ENCODE results near the gene CCDC200.

Gene CCDC200

DNA sequence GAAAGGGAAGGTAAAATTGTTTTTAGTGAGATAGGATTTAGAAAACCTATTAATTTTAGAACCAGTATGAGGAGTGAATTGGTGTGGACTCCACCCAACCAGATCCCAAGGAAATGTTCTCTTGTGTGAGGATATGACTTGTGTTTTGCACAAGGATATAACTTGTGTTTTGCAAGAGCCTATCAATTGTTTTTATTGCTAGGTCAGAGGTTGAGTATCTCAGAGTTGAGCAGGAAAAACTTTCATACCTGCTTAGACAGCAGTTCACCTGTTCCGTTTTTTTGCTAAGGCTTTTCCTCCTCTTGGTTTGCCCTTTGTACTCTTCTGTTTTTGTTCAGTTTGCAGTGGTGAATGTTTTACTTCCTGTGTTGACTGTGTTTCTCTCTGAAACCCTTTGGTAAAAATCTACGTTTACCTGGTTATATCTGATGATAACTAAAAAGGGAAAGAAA is 52.3 kb downstream of the CCDC200 start:
- no peak for ATAC-seq
- TF ChIP-seq, protein P1, sequence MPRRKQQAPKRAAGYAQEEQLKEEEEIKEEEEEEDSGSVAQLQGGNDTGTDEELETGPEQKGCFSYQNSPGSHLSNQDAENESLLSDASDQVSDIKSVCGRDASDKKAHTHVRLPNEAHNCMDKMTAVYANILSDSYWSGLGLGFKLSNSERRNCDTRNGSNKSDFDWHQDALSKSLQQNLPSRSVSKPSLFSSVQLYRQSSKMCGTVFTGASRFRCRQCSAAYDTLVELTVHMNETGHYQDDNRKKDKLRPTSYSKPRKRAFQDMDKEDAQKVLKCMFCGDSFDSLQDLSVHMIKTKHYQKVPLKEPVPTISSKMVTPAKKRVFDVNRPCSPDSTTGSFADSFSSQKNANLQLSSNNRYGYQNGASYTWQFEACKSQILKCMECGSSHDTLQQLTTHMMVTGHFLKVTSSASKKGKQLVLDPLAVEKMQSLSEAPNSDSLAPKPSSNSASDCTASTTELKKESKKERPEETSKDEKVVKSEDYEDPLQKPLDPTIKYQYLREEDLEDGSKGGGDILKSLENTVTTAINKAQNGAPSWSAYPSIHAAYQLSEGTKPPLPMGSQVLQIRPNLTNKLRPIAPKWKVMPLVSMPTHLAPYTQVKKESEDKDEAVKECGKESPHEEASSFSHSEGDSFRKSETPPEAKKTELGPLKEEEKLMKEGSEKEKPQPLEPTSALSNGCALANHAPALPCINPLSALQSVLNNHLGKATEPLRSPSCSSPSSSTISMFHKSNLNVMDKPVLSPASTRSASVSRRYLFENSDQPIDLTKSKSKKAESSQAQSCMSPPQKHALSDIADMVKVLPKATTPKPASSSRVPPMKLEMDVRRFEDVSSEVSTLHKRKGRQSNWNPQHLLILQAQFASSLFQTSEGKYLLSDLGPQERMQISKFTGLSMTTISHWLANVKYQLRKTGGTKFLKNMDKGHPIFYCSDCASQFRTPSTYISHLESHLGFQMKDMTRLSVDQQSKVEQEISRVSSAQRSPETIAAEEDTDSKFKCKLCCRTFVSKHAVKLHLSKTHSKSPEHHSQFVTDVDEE (CRISPR knock-in tag; IDR thresholded peaks at IDR 0.05): no peak

DNA sequence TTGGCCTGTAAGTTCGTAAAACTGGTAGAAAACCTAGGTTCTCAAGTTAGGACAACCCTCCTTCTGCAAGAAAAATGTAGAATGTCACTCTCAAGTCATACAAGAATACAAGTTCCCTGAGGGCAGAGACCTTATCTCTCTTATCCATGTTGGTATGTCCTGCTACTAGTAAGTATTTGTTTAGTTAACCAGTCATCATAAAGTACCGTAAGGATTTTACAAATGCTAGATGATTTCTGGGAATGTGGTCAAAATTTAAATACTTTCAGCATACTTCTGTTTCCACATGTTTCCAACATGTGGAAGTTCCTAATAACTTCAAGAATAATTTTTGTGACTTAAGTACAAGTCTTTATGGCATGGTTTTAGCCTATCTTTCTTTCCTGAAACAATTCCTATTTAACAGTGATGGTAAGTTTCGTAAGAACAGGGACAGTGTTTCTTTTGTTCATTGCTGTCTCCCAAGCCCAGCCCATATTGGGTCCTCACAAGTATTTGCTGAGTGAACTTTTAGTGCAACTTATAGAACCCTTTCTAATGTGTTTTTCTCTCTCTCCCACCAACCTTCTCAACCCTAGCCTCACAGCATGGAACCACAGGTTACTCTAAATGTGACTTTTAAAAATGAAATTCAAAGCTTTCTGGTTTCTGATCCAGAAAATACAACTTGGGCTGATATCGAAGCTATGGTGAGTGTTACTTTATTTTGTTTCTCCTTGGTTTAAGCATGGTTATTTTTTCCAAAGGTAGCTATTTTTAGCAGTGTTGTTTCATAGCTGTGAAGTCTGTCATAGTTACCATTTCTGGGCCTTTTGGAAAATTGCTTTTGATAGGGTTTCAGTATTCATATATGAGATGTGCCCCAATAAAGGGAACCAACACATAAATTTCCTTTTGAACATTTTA is 53.0 kb downstream of the CCDC200 start:
- ATAC-seq: no peak
- TF ChIP-seq ZNF565 (CRISPR knock-in tag; conservative IDR thresholded peaks at IDR 0.05; ENCODE audit: low read depth): no peak
- TF ChIP-seq BACH2 (CRISPR knock-in tag; IDR thresholded peaks at IDR 0.05; ENCODE audit: borderline replicate concordance): no peak
- TF ChIP-seq OSR1 (CRISPR knock-in tag; IDR thresholded peaks at IDR 0.05): no peak
- no peak for TF ChIP-seq ESRRG (CRISPR knock-in tag; IDR thresholded peaks at IDR 0.05)
- TF ChIP-seq TOX (CRISPR knock-in tag; IDR thresholded peaks at IDR 0.05; ENCODE audit: borderline replicate concordance): no peak
- TF ChIP-seq, protein P1 (CRISPR knock-in tag; IDR thresholded peaks at IDR 0.05): no peak

DNA sequence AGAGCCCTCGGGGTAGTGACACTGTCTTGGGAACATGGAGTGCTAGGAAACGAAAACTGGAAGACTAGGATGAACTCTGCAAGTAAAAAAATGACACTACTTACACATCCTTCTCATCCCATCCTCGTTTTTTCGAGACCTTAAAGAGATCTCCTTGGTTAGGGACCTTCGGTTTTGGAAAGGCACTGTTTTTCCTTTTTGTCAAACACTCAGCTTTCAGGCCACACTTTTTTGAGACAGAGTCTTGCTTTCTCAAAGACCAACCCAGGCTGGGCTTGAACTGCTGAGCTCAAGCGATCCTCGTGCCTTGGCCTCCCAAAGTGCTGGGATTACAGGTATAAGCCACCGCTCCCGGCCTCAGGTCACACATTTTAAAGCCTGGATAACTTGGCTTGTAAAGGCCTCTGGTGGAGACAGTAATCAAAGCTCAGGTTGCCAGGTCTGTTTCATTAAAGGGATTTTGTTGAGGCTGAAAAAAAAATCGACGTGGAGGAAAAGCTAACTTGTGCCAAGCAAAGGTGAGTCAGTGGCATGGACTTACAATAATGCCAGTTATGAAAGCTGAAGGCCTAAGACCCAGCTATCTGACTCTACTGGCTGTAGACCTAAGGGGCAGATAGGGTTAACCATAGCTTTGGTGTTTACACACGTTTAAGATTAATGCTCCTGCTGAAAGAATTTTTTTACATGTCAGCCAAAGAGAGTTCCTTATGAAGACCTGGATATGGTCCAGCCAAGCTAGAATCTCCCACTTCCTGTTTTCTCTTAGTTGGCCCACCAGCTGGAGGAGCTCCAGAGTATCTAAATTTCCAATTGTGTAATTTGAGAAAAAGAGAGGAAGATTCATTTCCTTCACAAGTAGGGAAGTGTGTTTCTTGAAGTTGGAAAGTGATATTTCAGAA is 56.6 kb downstream of the CCDC200 start:
- TF ChIP-seq ISL1 (CRISPR knock-in tag; IDR thresholded peaks at IDR 0.05): peak; percentile 11; the same call in 1 of the 2 replicates
- TF ChIP-seq GLIS3 (CRISPR knock-in tag; IDR thresholded peaks at IDR 0.05): no peak
- TF ChIP-seq ESRRG (CRISPR knock-in tag; IDR thresholded peaks at IDR 0.05): no peak
- ATAC-seq: peak; percentile 41

Measured in SK-N-SH treated with all-trans-retinoic acid at 6 μM for 48 hours (cell line).